NCI-H526 (cell line): ENCODE measurements around the gene RPP40.
A peak's percentile ranks its signal among the peaks of the same experiment; 100 is the strongest.
"Not testable (repeated sequence)": the region's sequence is repeated elsewhere in the genome, so short reads cannot be mapped to it uniquely, and the experiment has no call there.

Experiments
- DNase-seq, 2 experiments: peaks; one replicate each; lab custom pipeline; 2025; lab: John Stamatoyannopoulos, UW

The RPP40 gene, protein sequence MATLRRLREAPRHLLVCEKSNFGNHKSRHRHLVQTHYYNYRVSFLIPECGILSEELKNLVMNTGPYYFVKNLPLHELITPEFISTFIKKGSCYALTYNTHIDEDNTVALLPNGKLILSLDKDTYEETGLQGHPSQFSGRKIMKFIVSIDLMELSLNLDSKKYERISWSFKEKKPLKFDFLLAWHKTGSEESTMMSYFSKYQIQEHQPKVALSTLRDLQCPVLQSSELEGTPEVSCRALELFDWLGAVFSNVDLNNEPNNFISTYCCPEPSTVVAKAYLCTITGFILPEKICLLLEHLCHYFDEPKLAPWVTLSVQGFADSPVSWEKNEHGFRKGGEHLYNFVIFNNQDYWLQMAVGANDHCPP

DNA sequence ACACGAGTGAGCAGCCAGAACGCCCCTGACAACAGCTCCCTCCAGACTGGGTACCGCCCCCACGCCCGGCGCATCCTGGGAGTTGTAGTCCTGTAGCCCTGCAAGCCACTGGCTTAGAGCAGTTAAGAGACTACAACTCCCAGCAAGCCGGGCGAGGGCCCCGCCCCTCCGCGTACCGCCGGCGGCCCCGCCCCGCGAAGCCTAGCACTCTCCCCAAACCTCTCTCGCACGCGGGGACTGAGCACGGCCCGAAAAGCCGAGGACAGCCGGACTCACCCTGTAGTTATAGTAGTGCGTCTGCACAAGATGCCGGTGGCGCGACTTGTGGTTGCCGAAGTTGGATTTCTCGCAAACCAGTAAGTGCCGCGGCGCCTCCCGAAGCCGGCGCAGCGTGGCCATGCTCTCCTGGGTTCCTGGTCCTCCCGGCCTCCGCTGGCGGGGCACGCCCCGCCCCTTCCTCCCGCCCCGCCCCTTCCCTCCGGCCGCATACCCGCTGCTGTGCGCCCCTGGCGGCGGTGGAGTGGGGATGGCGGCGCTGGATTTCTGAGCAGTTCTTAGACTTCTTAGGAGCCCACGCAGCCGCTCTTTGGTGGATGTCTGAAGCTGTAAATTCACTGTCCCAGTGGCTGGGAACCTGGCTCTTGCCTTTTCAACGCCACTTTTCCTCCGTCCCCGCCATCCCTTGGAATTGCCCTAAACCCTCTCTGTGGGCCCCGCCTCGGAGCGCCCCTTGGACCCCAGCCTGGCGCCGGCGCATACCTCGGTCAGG is at the start of gene RPP40:
Gene RPP40, minus strand, starts transcription at position 434 of the 769 bp plus-strand sequence. Its CDS starts 35 bp downstream, at position 399.
- peak; percentile 93 to 98 for DNase-seq

DNA sequence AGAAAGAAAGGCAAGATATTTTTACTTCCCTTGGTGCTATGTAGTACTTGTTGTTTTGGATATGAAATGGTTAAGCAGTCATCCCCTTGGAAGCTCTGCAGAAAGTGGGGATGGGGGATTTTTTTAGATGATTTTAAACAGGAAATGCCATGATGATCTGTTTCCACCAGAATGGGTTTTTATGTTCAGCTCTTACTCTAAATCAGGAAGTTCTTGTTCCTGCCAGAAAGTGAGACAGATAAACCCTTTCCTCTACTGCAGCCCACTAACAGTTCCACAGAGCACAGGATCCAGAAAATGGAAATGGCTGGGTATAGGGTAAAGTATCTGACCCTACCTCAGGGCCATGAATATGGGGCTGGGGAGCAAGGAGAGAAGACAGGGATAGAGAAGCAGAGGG is 49.2 kb upstream of the RPP40 start:
- no peak for DNase-seq

DNA sequence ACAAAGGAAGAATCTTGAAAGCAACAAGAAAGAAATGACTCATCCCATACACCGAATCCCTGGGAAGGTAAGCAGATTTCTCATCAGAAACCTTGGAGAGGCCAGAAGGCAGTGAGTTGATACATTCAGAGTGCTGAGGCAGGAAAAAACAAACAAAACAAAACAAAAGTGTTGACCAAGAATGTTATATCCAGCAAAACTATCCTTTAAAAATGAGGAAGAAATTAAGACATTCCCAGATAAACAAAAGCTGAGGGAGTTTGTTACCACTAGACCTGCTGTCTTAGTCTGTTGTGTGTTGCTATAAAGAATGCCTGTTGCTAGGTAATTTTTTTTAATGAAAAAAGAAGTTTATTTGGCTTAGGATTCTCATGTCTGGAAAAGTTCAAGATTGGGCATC is 47.6 kb upstream of the RPP40 start:
- DNase-seq, result no peak

DNA sequence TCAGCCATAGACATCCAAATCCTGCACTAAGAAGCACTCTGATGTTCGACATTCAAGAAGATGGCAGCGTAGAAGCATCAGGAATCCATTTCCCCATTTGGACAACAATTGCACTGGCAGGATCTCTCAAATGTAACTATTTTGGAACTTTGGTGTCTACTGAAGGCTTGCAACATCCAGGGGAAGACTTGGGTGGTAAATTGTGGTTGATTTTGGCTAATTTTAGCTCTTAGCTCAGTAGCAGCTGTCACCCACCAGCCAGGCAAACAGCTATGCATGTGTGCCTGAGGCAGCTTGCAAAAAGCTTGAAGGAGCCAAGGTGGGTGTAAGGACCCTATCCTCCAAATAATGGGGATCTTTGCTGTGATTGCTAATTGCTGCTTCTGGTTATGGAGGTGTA is 46.2 kb upstream of the RPP40 start:
- DNase-seq, result no peak

DNA sequence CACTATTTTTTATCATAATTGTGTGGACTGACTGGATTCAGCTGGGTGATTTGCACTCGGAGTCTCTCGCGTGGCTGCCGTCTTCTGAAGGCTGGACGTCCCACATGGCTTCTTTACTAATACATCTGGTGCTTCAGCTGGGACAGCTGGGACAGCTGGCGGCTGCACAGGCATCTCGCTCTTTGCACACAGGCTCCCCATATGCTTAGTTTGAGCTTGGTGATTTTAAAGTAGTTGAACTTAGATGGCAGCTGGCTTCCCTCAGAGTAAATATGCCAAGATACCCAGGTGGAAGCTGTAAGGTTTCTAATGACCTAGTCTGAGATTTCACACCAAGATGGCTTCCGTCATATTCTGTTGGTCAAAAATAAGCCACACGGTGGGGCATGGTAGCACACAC is 42.6 kb upstream of the RPP40 start:
- no peak for DNase-seq

DNA sequence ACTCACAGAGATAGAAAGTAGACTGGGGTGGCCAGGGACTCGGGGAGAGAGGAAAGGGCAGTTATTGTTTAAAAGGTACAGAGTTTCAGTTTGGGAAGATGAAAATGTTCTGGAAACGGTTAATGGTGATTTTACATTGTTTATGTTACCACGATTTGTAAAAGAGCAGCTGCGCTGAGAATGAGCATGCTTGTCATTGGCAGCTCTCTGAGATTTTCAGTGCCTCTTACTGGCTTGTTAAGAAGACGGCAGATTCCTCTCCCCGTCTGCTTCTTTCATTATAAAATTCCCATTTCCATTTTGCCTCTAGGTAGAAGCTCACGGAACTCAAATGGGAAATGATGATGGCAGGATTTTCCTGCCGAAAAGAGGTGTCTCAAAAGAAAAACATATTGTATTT is 41.6 kb upstream of the RPP40 start:
- DNase-seq, result no peak

DNA sequence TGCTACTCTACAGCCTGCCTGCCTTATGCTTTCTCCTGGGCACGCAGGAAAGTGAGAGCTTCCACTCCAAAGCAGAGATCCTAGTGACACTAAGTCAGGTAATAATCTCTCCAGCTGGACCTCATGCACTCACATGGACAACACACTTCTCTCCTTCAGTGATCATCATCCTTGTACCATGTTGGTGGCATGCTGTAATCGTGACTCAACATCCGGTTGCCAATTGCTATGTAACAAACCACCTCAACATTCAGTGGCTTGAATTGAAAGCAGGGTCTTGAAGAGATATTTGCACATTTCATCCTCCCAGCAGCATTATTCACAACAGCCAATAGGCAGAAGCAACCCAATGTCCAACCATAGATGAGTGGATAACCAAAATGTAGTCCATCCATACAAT is 41.0 kb upstream of the RPP40 start:
- no peak for DNase-seq

DNA sequence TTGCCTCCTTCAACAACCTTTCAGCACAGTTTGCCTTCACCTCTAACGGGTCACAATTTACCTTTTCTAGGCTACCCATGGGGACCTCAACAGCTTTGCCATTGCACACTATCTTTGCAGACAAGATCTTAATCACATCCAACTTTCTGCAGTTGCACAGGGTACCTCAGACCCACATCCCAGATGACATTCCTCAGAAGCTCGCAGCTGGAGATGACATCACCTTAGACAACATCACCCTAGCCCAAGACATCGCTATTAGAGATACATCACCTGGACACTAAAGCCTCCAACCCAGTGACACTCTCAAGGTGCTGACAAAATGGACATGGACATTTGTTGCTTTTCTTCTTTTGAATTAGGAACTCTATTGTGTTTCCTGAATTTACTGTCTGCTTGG is 38.6 kb upstream of the RPP40 start:
- DNase-seq, result no peak

DNA sequence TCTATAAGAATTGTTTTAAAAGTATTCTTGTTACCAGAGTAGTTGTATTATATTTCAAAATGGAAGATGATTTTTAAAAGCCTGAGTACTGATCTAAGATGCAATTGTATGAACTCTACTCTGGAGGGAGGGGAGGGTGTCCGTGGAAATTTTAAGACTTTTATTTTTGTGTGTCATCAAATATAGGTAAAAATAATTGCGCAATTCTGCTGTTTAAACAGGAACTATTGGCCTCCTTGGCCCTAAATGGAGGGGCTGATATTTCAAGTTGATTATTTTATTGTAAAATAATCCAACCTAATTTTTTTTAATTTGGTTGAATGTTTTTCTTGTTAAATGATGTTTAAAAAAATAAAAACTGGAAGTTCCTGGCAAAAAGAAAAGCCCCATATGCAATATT is 38.1 kb upstream of the RPP40 start:
- no peak for DNase-seq

DNA sequence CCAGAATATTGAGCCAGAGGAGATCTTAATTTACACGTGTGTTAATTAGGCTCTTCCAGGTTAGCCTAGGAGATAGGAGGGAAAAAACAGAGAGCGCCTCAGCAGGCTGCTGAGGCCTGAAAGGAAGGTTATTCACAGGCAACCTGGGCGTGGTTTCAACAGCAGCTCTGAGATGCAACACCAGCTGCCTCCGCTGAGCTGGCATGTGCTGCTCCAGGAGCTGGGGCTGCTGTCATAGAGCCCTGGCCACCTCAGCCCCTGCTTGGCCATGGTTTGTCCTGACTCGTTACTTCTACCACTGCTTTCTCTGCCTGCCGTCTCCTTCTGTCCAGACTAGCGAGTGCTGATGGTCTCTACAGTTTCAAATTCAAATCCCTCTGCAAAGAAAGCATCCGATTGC is 32.4 kb upstream of the RPP40 start:
- peak; percentile 65 to 90 for DNase-seq

DNA sequence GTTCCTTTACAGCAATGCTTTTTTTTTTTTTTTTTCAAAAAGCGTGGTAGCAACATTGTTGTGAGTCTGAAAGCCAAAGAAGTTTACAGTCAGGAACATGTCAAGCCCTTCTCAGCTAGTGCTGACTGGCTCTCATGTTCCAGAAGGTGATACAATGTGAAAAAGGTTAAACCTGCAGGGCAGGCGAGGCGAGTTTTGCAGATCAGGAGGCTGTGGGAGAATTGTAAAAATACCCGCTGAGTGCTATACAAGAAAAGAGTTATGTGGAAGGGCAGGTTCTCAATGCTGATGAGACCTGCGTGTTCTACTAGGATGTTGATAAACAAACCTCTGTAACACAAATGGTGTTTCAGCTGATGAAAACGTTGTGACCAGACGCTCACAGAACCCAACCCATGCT is 30.9 kb upstream of the RPP40 start:
- no peak for DNase-seq

DNA sequence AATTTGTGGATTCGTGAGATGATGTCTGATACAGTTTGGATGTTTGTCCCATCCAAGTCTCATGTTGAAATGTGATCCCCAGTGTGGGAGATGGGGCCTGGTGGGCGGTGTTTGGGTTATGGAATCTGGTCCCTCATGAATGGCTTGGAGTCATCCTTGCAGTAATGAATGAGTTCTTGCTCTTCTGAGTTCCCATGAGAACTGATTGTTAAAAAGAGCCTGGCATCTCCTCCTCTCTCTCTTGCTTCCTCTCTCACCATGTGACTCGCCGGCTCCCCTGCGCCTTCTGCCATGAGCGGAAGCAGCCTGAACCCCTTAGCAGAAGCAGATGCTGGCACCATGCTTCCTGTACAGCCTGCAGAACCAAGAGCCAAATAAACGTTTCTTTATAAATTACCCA is 30.5 kb upstream of the RPP40 start:
- DNase-seq, result no peak

DNA sequence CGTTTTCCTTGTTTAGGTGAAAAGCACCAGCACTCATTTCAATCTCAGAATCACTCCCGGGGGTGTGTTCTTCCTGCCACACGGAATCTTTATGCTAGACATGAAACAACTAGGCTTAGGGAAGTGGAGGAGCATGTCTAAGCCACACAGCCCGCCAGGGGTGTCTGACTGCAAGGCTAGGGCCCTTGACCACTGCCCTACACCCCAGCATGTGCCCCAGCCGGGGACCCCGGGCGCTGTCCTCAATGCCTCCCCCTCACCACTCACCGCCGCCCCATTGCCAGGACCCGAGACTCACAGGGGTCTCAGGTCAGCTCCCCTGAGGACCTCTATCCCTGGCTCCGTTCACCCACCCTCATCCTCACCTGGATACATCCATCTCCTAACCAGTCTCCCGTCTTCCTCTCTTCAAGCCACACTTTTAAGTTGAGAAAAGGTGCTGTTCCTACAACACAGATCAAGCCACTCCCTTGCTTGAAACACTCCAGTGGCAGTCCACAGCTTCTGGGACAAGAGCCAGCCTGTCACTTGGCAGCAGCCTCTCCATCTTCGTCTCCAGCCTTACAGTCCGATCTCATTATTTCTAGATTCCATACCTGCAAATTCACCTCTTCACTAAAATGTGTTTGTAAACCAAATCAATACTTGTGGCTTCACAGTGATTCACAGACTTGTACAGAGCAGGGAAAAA is 29.5 kb upstream of the RPP40 start:
- DNase-seq, result not testable (repeated sequence)

DNA sequence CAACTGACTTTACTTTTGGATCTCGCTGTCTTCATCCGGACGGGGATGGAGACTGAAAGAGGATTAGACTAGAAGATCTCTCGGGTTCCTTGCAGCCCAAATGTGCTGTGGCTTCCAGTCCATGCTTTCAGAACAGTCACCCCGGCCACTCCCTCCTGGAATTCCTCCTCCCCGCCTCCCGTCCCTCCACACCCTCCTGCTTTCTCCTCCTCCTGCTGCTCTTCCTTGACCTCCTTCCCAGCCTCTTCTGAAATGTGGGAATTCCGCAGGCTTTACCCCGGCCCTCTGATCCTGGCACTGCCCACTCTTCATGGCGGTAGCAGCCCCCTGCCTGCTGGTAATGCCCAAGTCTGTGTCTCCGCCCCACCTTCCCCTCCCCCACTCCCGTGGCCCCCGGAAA is 28.9 kb upstream of the RPP40 start:
- DNase-seq, result not testable (repeated sequence)

DNA sequence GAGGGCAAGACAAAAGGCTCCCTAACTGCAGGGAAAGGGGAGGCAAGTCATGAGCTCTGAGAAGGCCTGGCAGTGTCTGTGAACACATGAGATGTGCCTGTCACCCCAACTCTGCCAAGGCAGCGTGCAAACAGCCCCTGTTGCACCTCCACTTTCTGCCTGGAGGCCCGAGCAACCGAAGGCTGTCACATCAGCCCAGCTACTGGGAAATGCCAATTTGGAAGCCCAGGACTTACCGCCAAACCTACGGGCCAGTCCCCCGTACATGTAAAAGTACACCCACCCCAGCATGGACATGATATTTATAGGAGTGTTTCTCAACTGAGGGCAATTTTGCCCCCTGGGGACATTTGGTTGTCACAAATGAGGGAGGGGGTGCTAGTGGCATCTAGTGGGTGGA is 27.3 kb upstream of the RPP40 start:
- DNase-seq, result no peak

DNA sequence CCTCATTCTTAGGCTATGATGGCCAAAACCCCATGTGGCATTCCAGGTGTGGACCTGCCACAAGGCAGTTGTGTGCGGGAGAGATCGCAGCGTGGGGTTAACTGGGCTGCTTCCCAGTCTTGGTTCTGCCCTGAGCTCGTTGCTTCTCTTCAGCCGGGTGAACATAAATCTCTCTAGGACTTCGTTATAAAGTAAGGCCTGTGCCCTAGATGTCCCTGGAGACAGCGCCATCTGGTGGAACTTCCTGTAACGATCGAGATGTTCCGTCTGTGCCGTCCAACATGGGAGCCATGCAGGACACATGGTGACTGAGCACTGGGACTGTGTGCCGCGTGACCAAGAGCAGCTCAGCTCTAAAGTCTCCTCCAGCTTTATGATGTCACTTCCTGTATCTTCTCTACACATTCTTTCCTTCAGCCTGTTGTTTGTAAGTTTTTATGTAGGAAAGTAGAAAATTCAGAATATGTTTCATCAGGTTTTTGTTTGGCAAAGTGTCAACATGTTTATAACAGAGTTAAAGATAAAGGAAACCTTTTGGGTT is 26.8 kb upstream of the RPP40 start:
- DNase-seq, result peak; percentile 80 to 90

DNA sequence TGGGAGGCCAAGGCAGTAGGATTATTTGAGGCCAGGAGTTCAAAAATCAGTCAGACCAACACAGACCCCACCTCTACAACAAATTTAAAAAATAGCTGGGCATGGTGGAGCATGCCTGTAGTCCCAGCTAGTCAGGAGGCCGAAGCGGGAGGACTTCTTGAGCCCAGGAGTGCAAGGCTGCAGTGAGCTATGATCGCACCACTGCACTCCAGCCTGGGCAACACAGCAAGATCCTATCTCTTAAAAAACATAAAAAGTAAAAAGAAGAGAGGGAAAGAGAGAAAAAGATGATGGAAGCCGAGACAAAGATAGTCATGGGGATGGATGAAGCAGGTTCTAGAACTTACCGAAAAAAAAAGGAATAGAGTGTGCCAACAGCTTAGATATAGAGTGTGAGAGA is 25.8 kb upstream of the RPP40 start:
- no peak for DNase-seq

DNA sequence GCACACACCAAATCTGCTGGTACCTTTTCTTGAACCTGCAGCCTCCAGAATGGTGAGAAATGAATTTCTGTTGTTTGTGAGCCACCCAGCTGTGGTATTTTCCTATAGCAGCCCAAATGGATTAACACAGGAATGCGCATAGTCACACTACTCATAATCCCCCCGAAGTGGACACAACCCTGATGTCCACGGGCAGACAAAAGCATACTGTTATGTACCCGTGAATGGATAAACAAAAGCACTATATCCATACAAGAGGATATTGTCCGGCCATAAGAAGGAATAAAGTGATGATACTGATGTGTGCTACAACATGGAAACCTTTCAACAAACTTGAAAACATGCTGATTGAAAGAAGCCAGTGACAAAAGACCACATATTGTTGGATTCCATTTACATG is 25.1 kb upstream of the RPP40 start:
- DNase-seq, result no peak

DNA sequence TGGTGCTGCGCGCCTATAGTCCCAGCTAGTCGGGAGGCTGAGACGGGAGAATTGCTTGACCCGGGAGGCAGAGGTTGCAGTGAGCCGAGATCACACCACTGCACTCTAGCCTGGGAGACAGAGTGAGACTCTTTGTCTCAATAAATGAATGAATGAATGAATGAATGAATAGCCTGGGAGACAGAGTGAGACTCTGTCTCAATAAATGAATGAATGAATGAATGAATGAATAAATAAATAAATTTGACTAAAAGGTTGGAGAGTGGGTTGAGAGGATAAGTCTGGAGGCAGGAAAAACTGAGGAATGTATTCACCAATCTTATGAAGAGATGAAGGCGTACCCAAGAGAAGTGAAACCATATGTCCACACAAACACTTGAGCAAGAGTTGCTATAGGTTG is 24.5 kb upstream of the RPP40 start:
- no peak for DNase-seq

DNA sequence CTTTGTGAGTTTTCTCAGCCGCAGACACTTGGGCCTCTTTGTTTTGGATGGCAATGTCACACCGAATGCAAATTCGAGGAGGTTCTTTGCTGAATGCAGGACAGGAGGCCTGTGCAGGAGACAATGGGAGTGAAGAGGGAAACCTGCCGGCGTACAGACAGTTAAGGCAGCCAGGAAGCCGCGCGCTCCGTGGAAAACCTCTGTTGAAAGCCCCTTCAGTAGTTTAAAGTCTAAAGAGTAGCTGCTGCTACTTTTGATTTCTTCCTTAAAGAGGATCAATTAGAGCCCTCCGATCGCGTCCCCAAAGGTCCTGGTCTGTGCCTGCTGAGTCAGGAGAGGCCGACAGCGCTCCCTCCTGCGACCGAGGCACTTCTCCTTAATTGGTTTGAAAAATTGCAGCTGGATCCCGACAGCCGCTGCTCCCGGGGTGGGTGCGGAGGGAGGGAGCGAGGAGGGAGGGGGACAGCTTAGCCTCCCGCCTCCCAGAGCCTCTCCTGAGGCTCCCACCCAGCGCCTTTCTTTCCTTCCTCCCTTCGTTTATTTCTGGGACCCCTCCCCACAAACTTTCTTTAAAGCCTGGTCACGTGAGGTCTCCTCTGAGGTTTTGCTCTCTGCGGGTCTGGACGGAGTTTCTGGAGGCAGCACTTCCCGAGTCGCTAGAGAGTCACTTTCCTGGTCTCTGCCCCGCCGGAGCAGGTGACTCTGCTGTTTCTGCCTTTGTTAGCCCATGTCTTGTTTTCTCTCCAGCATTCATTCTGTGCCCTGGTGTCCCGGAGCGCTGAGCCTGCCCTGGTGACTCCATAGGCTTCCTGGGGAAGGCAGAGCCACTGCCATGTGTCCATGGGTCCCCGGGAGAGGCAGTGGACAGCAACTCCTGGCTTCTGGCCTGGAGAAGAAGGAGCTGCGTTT is 22.3 kb upstream of the RPP40 start:
- peak; percentile 34 to 68 for DNase-seq

DNA sequence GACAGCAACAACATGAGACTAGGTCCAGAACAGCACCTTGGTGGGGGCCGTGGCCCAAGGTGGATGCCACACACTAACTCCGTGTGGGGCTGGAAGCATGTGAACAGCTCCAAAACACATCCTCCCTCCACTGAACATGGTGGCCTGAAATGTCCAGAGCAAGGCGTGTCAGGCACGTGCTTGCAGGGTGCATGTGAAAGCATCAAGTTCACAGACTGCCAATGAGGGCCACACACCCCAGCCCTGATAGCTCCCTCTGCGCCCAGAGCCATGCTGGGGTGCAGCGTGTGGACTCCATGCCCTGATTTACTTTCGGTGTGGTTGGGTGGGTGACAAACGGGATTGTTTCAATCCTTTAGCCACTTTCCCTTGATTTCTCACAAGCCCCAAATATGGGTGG is 20.1 kb upstream of the RPP40 start:
- DNase-seq, result no peak

DNA sequence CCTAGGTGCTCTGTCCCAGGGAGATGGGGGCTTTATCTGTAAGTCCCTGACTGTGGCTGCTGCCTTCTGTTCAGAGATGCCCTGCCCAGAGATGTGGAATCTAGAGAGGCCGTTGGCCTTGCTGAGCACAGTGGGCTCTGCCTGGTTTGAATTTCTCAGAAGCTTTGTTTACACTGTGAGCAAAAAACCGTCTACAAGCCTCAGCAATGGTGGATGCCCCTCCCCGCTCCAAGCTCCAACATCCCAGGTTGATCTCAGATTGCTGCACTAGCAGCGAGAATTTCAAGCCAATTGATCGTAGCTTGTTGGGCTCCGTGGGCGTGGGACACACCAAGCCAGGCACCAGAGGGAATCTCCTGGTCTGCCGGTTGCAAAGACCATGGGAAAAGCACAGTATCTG is 16.3 kb upstream of the RPP40 start:
- DNase-seq, result no peak
